ENCODE data around the gene ANKRD16.
A peak's percentile ranks its signal among the peaks of the same experiment; 100 is the strongest.
"Not testable (repeated sequence)": the region's sequence is repeated elsewhere in the genome, so short reads cannot be mapped to it uniquely, and the experiment has no call there.

ANKRD16 gene

DNA sequence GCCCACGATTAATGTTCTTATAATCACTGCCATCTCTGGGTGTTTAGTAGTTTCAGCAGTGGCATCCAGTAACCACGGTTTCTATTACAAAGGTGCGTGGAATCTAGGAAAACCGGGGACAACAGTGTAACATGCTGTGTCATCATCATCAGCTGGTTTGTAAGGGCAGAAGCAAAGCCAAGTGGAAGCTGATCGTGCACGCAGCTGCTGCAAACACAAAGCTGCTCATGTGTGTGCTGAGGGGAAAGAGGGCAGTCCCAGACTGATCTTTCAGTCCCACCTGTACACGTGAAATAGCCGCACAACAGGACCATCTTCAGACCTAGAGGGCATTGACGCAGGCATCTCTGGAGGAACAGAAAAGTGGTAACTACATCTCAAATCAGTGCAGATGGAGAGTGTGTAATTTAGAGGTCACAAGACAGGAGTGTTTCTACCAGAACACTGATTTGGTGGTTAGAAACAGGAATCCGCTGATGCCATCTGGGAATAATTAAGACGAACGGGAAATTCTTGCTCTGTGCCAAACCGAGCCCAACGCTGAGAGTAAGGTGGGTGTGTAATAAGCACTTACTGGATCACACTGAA is 13.4 kb downstream of the ANKRD16 start:
- Histone ChIP-seq H3K27ac (no peak overlapping the region), H3K4me3 (ENCODE audit: low read depth in 1 of 2, low read length in 1 of 2) (no peak overlapping the region), H3K36me3 (peaks cover 4% of the 10 kb centered on the region), H3K9me3 (no peaks in the 10 kb centered on the region), H3K27me3 (no peaks in the 10 kb centered on the region), H3K4me1 (ENCODE audit: control insufficient read depth in 1 of 2, insufficient read depth in 1 of 2, low read depth in 1 of 2, low read length in 1 of 2) (no peaks in the 10 kb centered on the region)
- TF ChIP-seq, protein P1, sequence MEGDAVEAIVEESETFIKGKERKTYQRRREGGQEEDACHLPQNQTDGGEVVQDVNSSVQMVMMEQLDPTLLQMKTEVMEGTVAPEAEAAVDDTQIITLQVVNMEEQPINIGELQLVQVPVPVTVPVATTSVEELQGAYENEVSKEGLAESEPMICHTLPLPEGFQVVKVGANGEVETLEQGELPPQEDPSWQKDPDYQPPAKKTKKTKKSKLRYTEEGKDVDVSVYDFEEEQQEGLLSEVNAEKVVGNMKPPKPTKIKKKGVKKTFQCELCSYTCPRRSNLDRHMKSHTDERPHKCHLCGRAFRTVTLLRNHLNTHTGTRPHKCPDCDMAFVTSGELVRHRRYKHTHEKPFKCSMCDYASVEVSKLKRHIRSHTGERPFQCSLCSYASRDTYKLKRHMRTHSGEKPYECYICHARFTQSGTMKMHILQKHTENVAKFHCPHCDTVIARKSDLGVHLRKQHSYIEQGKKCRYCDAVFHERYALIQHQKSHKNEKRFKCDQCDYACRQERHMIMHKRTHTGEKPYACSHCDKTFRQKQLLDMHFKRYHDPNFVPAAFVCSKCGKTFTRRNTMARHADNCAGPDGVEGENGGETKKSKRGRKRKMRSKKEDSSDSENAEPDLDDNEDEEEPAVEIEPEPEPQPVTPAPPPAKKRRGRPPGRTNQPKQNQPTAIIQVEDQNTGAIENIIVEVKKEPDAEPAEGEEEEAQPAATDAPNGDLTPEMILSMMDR (IDR thresholded peaks at IDR 0.05): no peak

DNA sequence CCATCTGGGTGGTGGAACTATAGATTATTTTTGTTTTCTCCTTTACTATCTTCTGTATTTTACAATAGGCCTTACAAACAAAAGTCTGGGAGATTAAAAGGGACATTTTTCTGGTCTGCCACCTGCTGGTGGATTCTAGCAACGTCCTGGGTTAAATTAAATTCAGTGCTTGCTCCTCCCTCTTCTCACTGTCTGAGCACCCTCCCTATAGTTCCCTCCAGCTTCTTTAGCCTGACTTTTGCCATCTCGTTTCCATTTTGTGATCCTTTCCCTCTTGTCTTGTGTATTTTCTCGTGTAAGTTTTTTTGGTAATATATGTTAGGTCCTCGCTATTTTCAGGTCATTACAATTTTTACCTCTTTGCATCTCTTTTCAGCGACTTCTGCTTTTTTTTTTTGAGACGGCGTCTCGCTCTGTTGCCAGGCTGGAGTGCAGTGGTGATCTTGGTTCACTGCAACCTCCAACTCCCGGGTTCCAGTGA is 16.1 kb downstream of the ANKRD16 start:
- TF ChIP-seq, protein P1 (IDR thresholded peaks at IDR 0.05): peak; percentile 82
- Histone ChIP-seq H3K36me3 (peaks cover 4% of the 10 kb centered on the region), H3K27me3 (no peaks in the 10 kb centered on the region), H3K9me3 (no peaks in the 10 kb centered on the region), H3K27ac (no peak overlapping the region), H3K4me3 (ENCODE audit: low read depth in 1 of 2, low read length in 1 of 2) (peak overlapping the region; percentile 53 to 59), H3K4me1 (ENCODE audit: control insufficient read depth in 1 of 2, insufficient read depth in 1 of 2, low read depth in 1 of 2, low read length in 1 of 2) (no peaks in the 10 kb centered on the region)

DNA sequence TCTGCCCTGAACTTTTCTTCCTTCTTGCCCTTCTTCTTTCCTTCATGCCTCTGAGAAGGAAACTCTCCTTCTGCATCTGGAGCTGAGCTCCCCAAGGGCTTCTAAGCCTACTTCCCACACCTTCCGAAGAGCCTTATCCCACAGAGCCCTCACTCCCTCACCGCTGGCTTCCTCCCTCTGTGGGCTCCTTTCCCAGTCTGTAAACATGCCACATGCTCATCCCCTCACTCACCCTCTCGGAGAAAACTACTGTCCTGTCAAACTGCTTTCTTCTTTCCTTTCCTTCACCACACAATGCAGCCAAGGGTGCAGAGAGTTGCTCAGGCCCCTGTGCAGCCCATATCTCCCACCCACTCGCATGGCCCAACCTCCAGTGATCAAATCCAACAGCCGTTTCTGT is 18.1 kb downstream of the ANKRD16 start:
- TF ChIP-seq, protein P1 (IDR thresholded peaks at IDR 0.05): no peak
- Histone ChIP-seq H3K9me3 (no peaks in the 10 kb centered on the region), H3K27me3 (no peaks in the 10 kb centered on the region), H3K36me3 (no peaks in the 10 kb centered on the region), H3K4me1 (ENCODE audit: control insufficient read depth in 1 of 2, insufficient read depth in 1 of 2, low read depth in 1 of 2, low read length in 1 of 2) (peaks cover 6 to 7% of the 10 kb centered on the region in 2 experiments), H3K4me3 (ENCODE audit: low read depth in 1 of 2, low read length in 1 of 2) (no peak overlapping the region), H3K27ac (no peak overlapping the region)

DNA sequence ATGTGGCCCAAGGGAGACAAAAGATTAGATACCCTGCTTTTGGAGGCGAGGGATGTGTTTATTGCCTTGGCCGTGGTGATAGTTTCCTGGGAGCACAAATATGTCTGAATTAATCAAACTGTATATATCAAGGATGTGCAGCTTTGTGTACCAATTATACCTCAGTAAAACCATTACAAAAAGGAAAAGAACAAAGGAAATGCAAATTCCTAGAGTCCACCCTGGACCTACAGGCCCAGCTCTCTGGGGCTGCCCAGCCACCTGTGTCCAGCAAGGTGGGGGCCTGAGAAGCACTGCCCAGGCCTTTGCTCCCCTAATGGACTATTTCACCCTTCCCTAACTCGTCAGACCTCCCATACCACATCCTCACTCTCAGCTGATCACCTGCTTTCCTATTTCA is 20.5 kb downstream of the ANKRD16 start:
- Histone ChIP-seq H3K4me3 (ENCODE audit: low read depth in 1 of 2, low read length in 1 of 2) (no peak overlapping the region), H3K27ac (no peak overlapping the region), H3K27me3 (no peaks in the 10 kb centered on the region), H3K36me3 (no peaks in the 10 kb centered on the region), H3K9me3 (no peaks in the 10 kb centered on the region), H3K4me1 (ENCODE audit: control insufficient read depth in 1 of 2, insufficient read depth in 1 of 2, low read depth in 1 of 2, low read length in 1 of 2) (peaks cover 11 to 13% of the 10 kb centered on the region in 2 experiments)
- TF ChIP-seq, protein P1 (IDR thresholded peaks at IDR 0.05): no peak

DNA sequence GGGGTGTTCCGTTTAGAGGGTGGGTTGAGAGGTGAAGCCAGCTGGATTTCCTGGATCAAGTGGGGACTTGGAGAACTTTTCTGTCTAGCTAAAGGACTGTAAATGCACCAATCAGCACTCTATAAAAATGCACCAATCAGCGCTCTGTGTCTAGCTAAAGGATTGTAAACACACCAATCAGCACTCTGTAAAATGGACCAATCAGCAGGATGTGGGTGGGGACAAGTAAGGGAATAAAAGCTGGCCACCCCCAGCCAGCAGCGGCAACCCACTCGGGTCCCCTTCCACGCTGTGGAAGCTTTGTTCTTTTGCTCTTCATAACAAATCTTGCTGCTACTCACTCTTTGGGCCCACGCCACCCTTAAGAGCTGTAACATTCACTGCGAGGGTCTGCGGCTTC is 21.3 kb downstream of the ANKRD16 start:
- not testable (repeated sequence) for H3K27ac ChIP-seq

DNA sequence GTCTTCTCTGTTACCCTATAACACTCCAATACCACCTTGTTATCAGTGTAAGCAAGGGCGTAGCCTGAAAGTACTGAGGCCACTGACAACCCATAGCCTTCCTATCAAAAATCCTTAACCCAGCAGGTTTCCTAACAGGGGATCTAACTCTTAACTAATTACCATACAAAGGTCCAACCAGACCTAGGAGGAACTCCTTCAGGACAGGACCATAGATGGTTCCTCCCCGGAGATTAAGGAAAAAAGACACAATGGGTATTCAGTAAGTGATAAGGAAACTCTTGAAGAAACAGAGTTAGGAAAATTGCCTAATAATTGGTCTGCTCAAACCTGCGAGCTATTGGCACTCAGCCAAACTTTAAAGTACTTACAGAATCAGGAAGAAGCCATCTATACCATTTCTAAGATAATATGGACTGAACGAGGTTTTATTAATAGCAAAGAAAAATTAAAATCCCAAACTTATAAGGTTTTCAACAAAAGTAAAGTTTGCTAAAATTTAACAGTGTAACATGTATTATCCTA is 22.5 kb downstream of the ANKRD16 start:
- H3K4me1 ChIP-seq (ENCODE audit: control insufficient read depth in 1 of 2, insufficient read depth in 1 of 2, low read depth in 1 of 2, low read length in 1 of 2): peaks cover 11 to 13% of the 10 kb centered on the region in 2 experiments
- H3K27ac ChIP-seq; H3K9me3 ChIP-seq; H3K36me3 ChIP-seq; H3K27me3 ChIP-seq; H3K4me3 ChIP-seq (ENCODE audit: low read depth in 1 of 2, low read length in 1 of 2): not testable (repeated sequence)

More for the DNA sequence above, 21.3 kb downstream of the ANKRD16 start:
- not testable (repeated sequence) for H3K27me3 ChIP-seq; H3K4me3 ChIP-seq (ENCODE audit: low read depth in 1 of 2, low read length in 1 of 2); H3K9me3 ChIP-seq; H3K36me3 ChIP-seq
- peaks cover 11 to 13% of the 10 kb centered on the region in 2 experiments for H3K4me1 ChIP-seq (ENCODE audit: control insufficient read depth in 1 of 2, insufficient read depth in 1 of 2, low read depth in 1 of 2, low read length in 1 of 2)

DNA sequence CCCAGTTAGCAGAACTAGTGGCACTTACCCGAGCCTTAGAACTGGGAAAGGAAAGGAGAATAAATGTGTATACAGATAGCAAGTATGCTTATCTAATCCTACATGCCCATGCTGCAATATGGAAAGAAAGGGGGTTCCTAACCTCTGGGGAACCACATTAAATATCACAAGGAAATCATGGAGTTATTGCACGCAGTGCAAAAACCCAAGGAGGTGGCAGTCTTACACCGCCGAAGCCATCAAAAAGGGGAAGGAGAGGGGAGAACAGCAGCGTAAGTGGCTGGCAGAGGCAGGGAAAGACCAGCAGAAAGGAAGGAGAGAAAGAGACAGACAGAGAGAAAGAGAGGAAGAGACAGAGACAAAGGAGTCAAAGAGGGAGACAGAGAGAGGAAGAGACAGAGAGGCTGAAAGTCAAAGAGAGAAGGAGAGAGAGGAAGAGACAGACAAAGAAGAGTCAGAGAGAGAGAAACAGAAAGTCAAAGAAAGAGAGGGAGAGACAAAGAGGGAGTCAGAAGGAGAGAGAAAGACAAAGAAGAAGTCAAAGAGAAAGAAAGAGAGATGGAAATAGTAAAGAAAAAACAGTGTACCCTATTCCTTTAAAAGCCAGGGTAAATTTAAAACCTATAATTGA is 23.1 kb downstream of the ANKRD16 start:
- H3K9me3 ChIP-seq, H3K36me3 ChIP-seq, H3K27me3 ChIP-seq: not testable (repeated sequence)
- Histone ChIP-seq H3K4me1 (ENCODE audit: control insufficient read depth in 1 of 2, insufficient read depth in 1 of 2, low read depth in 1 of 2, low read length in 1 of 2) (peaks cover 11 to 13% of the 10 kb centered on the region in 2 experiments), H3K4me3 (ENCODE audit: low read depth in 1 of 2, low read length in 1 of 2) (peak overlapping the region in 1 of 2 experiments; percentile 10), H3K27ac (peak overlapping the region; percentile 29)

DNA sequence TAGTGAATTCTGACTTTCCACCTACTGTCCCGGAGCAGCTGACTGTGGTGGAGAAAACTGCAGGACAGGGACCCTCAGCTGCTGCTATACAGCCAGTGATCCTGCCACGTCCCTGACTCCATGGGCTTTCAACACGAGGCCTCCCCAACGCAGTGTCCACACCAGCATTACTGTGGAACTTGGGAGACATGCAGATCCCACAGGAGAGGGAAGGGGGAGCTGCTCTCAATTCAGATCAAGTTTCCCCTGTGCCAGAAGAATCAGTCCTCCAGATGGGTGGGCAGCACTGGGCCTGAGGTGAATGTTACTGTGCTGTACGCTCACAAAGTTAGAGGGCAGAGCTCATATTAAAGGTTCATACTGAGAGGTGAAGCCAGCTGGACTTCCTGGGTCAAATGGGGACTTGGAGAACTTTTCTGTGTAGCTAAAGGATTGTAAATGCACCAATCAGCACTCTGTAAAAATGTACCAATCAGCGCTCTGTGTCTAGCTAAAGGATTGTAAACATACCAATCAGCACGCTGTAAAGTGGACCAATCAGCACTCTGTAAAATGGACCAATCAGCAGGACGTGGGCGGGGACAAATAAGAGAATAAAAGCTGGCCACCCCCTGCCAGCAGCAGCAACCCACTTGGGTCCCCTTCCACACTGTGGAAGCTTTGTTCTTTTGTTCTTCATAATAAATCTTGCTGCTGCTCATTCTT is 26.6 kb downstream of the ANKRD16 start:
- not testable (repeated sequence) for H3K27ac ChIP-seq; H3K9me3 ChIP-seq; H3K36me3 ChIP-seq; H3K4me3 ChIP-seq (ENCODE audit: low read depth in 1 of 2, low read length in 1 of 2); H3K27me3 ChIP-seq
- peaks cover 11 to 13% of the 10 kb centered on the region in 2 experiments for H3K4me1 ChIP-seq (ENCODE audit: control insufficient read depth in 1 of 2, insufficient read depth in 1 of 2, low read depth in 1 of 2, low read length in 1 of 2)
